ENCODE measurements around the gene CFAP58.
"Not testable (repeated sequence)": the region's sequence is repeated elsewhere in the genome, so short reads cannot be mapped to it uniquely, and the experiment has no call there.

The CFAP58 gene

GRCh38 chr10:104434601-104435000 lies 81.0 kb downstream of the CFAP58 start:
- no peak for DNase-seq (ENCODE audit: low read depth in 2 of 2)

DNA sequence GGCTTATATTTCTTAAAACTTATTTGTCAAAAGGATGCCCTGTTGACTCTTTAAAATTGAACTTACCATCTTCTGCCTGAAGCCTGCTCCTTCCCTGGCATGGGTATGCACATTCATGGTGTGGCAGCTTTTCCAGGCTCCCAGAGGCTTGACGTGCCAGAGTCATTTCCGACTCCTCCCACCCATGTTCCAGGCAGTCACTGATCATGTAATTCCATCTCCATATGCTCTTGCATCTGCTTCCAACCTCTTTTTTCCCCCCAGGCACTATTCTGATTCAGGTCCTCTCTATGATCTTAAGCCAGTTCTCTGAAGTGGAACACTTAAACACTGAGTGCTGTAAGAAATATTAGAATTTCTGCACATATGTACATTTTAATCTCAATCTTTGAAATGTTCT lies 82.2 kb downstream of the CFAP58 start:
- no peak for DNase-seq (ENCODE audit: low read depth in 2 of 2)

DNA sequence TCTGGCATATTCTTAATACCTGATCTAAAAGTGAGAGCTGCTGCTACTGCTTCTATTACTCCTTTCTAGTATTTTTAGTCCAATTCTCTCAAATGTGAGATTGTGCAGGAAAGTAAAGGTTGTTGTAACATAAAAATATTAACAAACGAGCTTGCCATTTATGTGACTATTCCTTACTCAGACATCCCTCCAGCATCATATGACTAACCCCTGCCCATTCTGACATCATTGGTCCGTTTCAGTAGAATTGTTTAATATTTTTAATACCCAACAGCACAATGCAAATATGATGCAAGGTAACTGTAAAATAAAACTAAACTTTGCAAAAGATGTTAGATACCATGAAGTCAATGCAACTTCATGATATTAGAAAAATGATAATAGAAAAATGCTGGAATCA lies 83.6 kb downstream of the CFAP58 start:
- no peak for DNase-seq (ENCODE audit: low read depth in 2 of 2)

GRCh38 chr10:104440221-104440620 lies 86.6 kb downstream of the CFAP58 start:
- DNase-seq (ENCODE audit: low read depth in 2 of 2): no peak

GRCh38 chr10:104441329-104442000 lies 87.8 kb downstream of the CFAP58 start:
- DNase-seq (ENCODE audit: low read depth in 2 of 2): no peak

DNA sequence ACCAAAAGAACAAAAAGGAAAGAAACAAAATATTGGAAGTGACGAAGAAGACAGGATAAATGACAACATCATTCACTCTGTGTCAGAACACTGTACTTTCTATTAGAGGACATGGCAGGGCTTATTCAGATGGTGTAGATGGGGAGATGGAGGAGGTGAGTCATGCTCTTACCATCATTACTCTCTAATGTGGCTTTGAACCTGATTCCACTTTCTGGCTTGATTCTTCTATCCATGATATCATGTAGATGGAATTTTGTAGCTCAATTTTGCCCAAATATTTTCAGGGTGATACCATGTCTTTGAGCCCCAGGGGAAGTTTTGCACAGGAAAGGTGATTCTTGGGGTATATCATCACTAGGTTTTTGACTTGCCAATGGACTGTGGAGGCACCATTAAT lies 91.7 kb downstream of the CFAP58 start:
- no peak for DNase-seq (ENCODE audit: low read depth in 2 of 2)

DNA sequence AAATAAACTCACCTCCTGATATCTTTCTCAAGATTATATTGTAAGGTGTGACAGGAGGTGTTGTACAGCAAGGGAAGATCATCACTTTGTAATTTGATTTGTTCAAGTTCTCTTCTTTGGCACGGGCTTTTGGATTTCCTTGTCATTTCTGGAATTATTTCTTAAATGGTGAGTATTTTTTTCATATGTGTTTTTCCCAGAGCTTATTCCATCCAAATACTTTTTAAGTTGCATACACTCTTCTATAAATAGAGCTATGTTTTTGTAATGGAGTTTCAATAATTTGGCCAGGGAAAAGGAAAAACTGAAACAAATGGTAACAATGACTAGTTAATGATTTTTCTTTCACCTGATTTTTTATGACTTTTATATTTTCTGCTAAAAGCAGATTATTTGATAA lies 92.5 kb downstream of the CFAP58 start:
- no peak for DNase-seq (ENCODE audit: low read depth in 2 of 2)

- no peak for DNase-seq (ENCODE audit: low read depth in 2 of 2)
These were observed 93.7 kb downstream of the CFAP58 start for GRCh38 chr10:104447331-104447730.

DNA sequence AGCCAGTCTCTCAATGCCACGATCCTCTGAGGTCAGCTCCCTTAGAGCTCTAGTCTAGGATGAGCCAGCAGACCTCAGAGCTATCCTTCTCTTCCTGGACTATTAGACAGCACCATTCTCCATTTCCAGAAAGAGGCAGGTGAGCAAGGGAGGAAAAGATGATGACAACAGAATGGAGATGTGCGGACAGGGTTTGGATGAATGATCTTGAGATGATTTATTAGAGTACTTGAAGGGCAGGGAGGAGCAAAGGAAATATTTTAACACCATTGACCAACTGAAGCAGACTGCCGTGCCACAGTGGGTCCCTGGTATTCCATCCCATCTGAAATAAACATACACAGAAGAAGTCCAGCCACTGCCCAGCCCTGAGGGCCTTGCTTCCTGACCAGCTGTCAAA lies 94.3 kb downstream of the CFAP58 start:
- DNase-seq (ENCODE audit: low read depth in 2 of 2): no peak

- no peak for DNase-seq (ENCODE audit: low read depth in 2 of 2)
These were observed 95.8 kb downstream of the CFAP58 start for GRCh38 chr10:104449391-104449790.

DNA sequence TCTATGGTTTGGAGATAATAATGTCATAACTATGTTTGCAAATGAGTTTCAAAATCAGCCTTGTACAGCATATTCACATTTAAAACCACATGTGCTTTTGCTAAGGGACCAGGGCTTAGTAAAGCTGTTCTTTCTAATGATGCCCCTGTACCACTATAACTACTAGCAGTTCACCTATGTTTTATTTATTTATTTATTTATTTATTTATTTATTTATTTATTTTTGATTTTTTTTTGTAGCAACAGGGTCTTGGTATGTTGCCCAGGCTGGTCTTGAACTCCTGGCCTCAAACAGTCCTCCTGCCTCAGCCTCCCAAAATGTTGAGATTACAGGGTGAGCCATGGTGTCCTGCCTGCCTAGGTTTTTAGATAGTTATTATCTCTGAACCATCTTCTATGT lies 96.9 kb downstream of the CFAP58 start:
- no peak for DNase-seq (ENCODE audit: low read depth in 2 of 2)

DNA sequence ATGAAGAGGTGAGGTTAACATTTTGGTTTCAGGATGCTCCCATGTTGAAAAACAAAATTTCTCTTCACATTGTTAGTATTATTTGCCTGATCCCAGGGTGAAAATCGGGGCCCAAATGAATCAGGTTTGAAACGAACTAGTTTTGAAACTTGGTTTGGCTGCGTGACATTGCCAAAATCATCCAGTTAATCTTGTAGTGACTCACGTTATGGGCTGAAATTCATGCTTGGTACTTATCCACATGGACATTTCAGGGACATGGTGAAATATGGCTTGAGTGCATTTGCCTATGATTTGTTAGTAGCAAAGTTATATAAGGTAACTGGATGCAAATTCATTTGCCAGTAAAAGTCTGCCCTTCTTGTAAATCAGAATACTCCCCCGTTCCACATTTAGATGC lies 97.3 kb downstream of the CFAP58 start:
- no peak for DNase-seq (ENCODE audit: low read depth in 2 of 2)

DNA sequence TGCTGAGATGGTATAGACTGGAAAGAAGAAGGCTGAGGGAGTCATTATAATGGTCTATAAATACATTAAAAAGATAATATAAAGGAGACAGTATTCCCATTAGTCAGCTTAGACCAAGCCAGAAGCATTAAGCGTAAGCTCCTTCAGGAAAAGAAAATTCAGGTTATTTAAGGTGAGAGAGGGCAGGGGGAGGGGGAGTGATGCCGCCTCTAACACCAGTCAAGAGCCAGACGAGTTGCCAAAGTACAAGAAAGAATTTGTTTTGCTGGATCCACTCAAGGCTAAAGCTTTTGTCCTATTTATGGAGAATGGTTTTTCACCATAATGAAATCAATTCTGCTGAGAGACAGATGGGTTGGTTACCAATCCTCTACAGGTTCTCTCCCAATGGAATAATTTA lies 99.3 kb downstream of the CFAP58 start:
- DNase-seq (ENCODE audit: low read depth in 2 of 2): no peak

DNA sequence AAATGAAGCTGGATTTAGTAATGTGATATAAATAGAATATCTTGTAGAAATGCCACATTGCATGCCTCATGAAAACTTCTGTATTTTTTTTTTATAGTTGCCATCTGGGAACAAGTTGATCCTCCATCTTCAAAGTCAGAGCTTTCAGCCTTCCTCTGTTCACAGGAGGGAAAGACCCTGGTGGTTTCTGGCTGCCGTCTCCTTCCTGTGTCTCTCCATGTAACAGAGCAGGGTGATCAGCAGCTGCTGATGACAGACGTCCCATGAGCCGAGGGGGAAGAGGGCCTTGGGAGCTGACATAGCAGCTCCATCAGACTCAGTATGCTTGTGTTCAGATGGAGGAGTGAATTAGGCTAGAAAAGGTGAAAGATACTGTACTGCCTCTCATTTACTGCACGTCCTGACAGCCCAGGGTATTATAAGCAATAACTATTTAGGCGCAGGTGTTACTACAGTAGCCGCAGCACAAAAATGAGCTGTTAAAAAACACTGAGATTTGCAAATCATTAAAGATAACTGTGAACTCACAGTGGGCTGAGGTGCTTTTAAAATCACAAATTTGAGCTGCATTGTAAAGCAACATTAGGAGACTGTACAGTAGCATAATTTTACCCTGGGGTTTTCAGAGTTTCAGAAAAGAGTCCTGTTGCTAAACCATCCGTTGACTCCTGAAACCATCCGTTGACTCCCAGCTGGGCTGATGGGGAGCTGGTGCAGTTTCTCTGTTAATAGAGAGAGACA lies 103.3 kb downstream of the CFAP58 start:
- no peak for DNase-seq (ENCODE audit: low read depth in 2 of 2)

DNA sequence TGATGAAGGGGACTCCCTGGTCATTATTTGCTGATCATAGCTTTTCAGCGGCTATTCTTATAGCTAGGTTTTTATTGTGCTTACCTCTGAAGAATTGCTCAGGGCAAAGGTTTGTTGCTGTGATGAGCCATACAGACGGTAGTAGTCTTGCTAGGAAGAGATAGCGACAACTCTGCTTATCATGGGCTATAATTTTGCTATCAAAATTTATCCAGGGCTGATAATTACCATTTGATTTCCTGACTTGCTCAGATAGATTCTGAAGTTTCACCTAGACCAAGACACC lies 103.9 kb downstream of the CFAP58 start:
- no peak for DNase-seq (ENCODE audit: low read depth in 2 of 2)

GRCh38 chr10:104465575-104465974 lies 111.9 kb downstream of the CFAP58 start:
- DNase-seq (ENCODE audit: low read depth in 2 of 2): not testable (repeated sequence)

- DNase-seq (ENCODE audit: low read depth in 2 of 2): not testable (repeated sequence)
These were observed 115.2 kb downstream of the CFAP58 start for GRCh38 chr10:104468818-104469217.

- no peak for DNase-seq (ENCODE audit: low read depth in 2 of 2)
These were observed 118.9 kb downstream of the CFAP58 start for GRCh38 chr10:104472505-104472904.

GRCh38 chr10:104472957-104473745 lies 119.5 kb downstream of the CFAP58 start:
- no peak for DNase-seq (ENCODE audit: low read depth in 2 of 2)

GRCh38 chr10:104478380-104478779 lies 124.7 kb downstream of the CFAP58 start:
- no peak for DNase-seq (ENCODE audit: low read depth in 2 of 2)

DNA sequence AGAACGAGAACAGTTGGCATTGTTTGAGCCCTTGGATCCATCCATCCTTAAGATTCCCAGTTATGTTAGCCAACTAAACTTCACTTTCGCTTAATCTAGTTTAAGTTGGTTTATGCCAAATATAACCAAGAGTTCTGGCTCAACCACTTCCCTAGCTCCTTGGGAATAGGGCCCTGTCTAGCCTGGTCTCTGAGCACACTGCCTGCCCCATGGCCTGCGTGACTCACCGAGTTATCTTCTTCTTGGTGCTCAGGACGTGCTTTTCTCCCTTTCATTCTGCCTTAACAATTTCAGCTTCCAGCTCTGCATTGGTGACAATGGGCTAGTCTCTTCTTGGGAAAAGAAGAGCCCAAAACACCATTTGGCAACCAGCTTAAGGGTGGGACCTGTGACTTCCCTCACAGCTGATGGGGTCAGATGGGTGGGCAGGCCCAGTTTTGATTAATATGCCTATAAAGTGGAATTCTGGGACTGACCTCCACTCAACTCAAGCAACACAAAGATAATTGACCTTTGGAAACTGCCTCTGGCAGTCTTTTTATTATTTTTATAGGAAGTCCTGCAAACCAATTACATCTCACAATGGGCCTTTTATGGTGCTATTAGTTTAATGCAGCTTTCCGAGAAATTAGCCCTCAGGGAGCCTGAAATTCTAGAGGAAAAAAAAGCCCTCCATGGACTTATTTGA lies 126.4 kb downstream of the CFAP58 start:
- DNase-seq (ENCODE audit: low read depth in 2 of 2): no peak

- DNase-seq (ENCODE audit: low read depth in 2 of 2): no peak
These were observed 127.2 kb downstream of the CFAP58 start for GRCh38 chr10:104480797-104481196.

Data from stimulated activated CD8-positive, alpha-beta memory T cell treated with anti-CD3 and anti-CD28 coated beads, Interleukin-2, amount 100 ng/mL, for 48 hours (primary cell).